GM12892 (cell line): ENCODE results near the gene PID1.

ENCODE experiments used
- DNase-seq: peaks from one replicate; pipeline ENCODE4 v3.0.0; 2011; ENCODE audit not compliant: insufficient read length
- FAIRE-seq: peaks from 2 replicates; lab custom pipeline; 2011; peaks lifted over from hg19 to GRCh38; lab: Jason Lieb, UNC
- POLR2A ChIP-seq: IDR thresholded peaks from 2 replicates; pipeline ENCODE4 v1.6.1; 2011; ENCODE audit warnings: low read depth, low read length, control low read depth
- POLR2AphosphoS5 ChIP-seq: IDR thresholded peaks from 2 replicates; pipeline ENCODE4 v1.6.1; 2011; ENCODE audit warnings: low read depth, low read length, control low read depth
- TAF1 ChIP-seq: IDR thresholded peaks from 2 replicates; pipeline ENCODE4 v1.6.1; 2011; ENCODE audit warnings: low read depth, mild to moderate bottlenecking, control low read depth, low read length, borderline replicate concordance

Gene PID1

DNA sequence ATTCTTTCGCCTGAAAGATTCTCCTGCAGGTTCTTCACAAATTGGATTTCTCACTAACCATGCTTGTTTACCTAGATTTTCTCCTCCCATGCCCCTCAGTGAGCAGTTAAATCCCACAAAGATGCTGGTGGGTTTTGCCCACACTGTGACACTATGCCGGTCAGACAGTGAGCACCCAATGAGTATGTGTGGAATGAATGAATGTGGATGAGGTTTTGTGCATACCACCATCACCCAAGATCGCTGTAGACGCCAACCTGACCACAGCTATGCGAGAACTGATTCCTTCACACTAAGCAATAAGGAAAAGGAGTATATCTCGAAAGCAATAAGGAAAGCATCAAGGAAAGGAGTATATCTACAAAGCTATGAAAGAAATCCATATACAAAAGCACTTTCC is 116.7 kb downstream of the PID1 start:
- TF ChIP-seq POLR2AphosphoS5 (no peak), TAF1 (no peak), POLR2A (no peak)
- DNase-seq (no peak), FAIRE-seq (no peak)

DNA sequence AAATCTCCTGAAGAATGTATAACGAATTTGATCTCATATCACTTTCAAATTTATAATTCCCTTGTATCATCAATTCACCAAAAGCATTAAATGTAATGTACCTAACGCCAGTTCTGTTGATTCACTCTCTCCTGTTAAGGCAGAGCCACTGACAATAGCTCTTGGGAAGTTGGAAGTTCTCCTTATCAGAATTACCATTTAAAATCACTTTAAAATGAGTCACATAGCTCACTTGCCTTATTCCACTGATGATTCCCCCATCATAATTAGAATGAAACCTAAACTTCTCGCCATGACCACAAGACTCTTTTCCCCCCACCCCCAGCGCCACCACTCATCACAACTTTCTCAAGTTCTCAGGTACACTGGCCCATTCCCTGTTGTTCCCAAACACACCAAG is 117.1 kb downstream of the PID1 start:
- no peak for TF ChIP-seq POLR2AphosphoS5
- no peak for TF ChIP-seq TAF1
- no peak for TF ChIP-seq POLR2A
- FAIRE-seq (no peak), DNase-seq (no peak)

- FAIRE-seq (no peak), DNase-seq (no peak)
- TF ChIP-seq POLR2A (no peak), TAF1 (no peak), POLR2AphosphoS5 (no peak)
These were observed 117.8 kb downstream of the PID1 start for GRCh38 chr2:229153267-229153666.

DNA sequence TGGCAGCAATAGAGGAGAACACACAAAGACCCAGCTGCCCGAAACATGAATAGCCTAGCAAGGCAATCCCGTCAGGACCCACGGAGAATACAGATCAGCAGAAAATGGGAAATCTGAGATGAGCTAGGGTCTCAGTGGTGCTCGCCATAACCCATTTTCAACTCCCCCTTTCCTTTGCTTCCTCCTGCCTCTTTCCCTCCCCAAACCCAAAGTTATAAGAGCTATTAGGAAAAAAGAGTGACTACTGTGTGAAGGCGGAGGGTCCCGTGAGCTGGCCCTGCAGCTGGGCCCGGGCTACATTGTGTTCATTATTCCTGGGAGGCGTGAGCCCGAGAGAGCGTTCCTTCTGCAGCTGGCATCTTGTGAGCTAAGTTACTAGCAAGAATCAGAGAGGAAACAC is 118.4 kb downstream of the PID1 start:
- TF ChIP-seq POLR2A (no peak), TAF1 (no peak), POLR2AphosphoS5 (no peak)
- no peak for DNase-seq
- FAIRE-seq = no peak

GRCh38 chr2:229150317-229150716 is 120.8 kb downstream of the PID1 start:
- DNase-seq (no peak), FAIRE-seq (no peak)
- TF ChIP-seq POLR2AphosphoS5 (no peak), POLR2A (no peak), TAF1 (no peak)

GRCh38 chr2:229141424-229142025 is 129.6 kb downstream of the PID1 start:
- no peak for DNase-seq
- TF ChIP-seq POLR2A (no peak), TAF1 (no peak), POLR2AphosphoS5 (no peak)
- no peak for FAIRE-seq

DNA sequence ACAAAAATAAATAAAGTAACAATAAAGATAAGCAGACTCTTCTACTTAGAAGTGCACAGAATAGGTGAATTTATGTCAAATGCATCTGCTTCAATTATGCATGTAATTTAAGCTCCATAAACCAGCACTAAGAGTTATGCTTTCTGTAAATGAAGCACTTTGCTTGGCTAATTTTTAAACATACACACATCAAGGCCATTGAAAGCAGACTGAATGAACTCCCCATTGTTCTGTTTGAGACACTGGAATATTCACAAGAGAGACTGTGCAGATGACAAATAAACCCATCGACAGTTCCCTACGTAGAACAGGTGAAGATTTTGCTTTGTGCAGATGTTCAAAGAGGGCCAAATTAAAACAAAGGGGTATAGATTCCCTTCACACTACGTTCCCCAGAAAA is 133.4 kb downstream of the PID1 start:
- no peak for FAIRE-seq
- no peak for DNase-seq
- TF ChIP-seq TAF1 (no peak), POLR2A (no peak), POLR2AphosphoS5 (no peak)

- DNase-seq (no peak), FAIRE-seq (no peak)
These were observed 134.0 kb downstream of the PID1 start for GRCh38 chr2:229137066-229137465.

DNA sequence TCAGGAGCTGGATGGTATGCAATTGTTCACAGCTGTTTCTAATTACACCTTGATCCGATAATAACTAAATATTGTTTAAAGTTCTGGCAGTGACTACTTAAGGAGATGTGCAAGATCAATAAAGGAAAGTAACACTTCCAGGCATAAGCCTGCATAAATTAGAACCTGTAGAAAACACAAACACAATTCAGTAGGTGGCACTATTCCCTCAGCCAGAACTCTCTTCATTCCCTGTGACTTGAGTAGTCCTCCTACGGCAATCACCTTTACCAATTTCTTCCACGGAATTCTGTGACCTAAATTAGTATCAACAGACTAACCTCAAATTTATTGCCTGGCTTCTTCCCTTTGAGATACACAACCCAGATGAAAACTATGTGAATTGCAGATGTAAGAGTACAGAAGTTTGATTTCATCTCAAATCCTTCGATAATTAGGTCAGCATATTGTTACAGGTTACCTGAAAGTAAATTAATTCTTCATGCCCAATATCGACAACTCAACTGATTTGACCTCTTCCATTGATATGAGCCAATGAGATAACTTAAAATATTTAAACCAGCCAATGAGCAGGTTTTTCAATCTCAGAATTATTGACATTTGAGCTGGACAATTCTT is 137.8 kb downstream of the PID1 start:
- TF ChIP-seq TAF1 (no peak), POLR2AphosphoS5 (no peak), POLR2A (no peak)
- no peak for DNase-seq
- no peak for FAIRE-seq

More at GRCh38 chr2:229137066-229137465, 134.0 kb downstream of the PID1 start:
- TF ChIP-seq TAF1 (no peak), POLR2AphosphoS5 (no peak), POLR2A (no peak)

GRCh38 chr2:229132236-229132635 is 138.9 kb downstream of the PID1 start:
- no peak for DNase-seq
- TF ChIP-seq TAF1 (no peak), POLR2A (no peak), POLR2AphosphoS5 (no peak)
- FAIRE-seq = no peak

DNA sequence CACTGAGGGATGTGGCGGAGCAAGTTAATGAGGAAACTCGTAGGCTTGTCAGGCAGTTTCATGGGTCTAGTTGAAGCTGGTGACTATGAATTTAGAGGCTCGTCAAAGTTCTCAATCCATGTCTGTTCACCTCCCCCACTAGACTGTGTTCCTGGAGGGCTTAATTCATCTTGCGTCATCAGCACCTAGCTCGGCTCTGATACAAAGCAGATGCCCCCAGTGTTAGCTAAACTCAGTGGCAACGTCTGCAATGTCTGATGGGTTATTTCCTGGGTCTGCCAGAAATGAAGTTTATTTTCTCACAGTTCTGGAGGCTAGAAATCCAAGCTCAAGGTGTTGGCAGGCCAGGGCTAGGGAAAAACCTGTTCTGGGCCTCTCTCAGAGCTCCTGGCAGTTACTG is 140.6 kb downstream of the PID1 start:
- TF ChIP-seq TAF1 (no peak), POLR2A (no peak), POLR2AphosphoS5 (no peak)
- FAIRE-seq (no peak), DNase-seq (no peak)

GRCh38 chr2:229129738-229130371 is 141.2 kb downstream of the PID1 start:
- TF ChIP-seq POLR2A (no peak), TAF1 (no peak), POLR2AphosphoS5 (no peak)
- DNase-seq = no peak
- no peak for FAIRE-seq

GRCh38 chr2:229127471-229127870 is 143.6 kb downstream of the PID1 start:
- no peak for TF ChIP-seq POLR2AphosphoS5
- TF ChIP-seq POLR2A = no peak
- no peak for TF ChIP-seq TAF1
- DNase-seq = no peak
- FAIRE-seq = no peak

GRCh38 chr2:229126066-229126465 is 145.0 kb downstream of the PID1 start:
- FAIRE-seq (no peak), DNase-seq (no peak)
- TF ChIP-seq POLR2A (no peak), POLR2AphosphoS5 (no peak), TAF1 (no peak)
